HPDE6-E6E7 (cell line): Measurements from ENCODE around the gene SYTL4.

Source experiments
- DNase-seq: peaks from one replicate; pipeline ENCODE4 v3.0.0; 2011; ENCODE audit warnings: missing footprints; ENCODE audit errors: extremely low spot score

The SYTL4 gene

DNA sequence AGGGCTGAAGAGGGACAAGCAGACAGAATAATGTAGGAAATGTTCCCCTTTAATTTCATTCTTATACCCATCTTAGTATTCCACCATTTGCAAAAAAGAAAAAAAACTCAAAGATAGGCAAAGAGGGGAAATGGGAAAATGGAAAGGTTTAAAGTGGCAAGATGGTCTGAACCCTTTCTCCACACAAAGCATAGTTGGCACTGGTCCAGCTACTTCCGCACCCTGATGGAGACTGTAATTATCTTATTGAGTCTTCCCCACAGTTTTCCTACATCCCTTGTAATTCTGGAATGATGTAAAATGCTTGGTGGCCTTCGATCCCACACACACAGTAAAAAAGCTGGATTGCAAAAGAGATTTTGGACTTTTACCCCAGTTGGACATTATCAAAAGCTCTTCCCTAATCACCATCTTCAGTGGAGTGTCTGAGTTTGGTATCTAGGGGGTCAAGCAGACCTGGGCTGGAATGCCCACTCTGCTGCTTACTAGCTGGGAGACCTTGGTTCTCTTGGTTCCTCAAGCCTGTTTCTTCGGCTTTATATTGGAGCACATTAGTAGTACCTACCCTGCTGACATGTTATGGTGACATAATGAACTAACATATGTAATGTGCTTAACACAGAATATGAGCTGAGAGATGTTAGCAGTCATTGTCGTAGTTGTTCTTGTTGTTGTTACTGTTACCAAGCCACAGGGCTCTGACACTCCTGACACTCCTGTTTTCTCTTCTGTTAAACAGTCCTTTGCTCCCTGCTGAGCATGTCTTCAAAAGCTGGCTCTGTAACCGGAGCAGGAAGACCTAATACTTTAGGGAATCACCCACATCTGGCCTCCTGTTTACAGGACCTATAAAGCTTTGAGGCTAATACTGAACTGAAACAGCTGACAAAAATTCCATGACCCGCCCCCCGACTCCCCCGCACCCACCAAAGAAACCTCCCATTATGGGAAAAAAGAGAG, 83.2 kb downstream of the SYTL4 start:
- no peak for DNase-seq

DNA sequence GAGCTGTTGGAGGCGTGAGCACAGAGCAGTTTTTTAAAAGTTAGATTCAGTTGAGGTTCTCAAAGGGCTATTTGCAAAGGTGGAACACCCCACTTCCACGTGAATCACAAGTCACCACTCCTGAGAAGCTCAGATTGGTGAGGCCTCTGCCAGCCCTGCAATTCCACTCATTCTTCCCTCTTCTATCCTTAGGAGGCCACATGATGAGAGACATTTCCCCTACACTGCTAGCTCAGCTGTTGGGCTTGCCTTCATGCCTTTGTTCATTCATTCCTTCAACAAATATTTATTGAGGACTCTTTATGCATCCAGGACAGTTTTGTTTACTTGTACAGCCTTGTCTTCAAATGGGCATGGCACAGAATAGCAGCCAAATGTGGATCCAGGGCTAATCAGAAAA, 84.2 kb downstream of the SYTL4 start:
- DNase-seq = no peak

DNA sequence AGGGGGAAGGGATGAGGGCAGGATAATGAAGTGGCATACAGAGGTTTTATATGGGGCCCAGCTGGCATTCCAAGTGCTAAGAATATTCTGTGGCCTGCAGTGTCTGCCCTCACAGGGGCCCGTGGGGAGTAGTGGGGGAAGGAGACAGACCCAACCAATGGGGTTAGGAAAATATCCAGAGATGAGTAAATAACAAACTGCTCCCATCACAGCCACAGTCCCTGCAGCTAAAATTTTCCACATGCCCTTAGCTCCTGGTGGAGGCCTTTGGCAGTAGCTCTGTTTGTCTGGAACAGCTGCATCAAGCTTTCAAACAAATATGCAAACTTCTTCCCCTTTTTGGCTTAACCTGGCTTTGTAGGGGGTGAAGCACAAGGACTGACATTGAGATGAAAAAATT, 84.8 kb downstream of the SYTL4 start:
- DNase-seq = no peak

DNA sequence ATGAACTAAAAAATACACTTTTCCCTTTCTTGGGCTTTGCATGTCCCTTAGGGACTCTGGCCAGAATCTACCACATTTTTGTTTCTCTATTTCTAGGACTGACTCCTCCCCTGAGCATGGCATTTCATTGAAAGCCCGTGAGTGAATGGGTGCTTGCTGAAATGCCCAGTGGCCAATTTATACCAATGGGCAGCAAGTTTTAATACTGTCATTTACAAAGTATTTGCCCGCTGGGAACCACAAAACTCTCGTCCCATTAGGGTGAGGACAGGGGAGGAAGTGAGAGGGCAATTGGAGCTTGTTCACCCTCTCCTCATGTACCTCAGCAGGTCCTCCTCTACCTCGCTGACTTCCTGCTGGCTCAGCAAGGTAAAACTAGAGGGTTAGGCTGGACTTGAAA, 86.8 kb downstream of the SYTL4 start:
- no peak for DNase-seq

DNA sequence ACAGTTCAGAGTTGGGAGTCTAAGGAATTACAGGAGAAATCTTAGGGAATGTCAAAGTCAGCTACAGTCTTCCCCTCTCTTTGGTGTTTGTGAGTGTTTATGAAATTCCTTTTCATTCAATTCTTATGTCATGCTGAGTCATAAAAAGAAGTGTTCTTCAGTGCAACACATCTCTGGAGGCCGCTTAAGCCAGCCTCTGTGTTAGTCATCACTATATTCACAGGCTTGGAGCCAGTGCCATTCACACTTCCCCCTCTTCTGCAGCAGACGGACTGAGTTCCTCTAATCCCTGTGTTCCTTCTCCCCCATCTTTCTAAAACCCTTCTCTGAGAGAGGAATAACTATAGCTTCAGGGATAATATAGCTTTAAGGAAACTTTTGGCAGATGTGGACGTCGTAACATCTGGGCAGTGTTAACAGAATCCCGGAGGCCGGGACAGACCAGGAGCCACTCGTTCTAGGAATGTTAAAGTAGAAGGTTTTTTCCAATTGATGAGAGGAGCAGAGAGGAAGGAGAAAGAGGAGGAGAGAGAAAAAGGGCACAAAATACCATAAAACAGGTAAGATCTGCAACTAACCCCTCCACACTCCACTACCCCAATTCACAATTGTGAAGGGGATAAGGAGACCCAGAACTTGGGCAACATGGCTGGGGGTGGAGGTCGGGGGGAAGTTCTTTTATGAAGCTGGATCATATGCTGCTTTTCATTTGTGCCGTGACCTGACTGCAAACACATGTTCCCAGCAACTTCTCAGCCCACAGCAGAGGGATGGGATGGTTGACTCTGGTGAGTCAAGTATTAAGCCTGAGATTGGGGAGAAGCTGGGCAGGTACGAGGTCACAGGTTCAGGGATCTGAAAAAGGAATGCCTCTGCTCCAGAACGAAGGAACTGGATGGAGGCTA, 87.7 kb downstream of the SYTL4 start, which contains the start of gene SRPX2:
Gene SRPX2, plus strand, starts transcription at position 244 of the 905 bp plus-strand sequence. CDS start 2,124 bp downstream, outside the sequence.
- DNase-seq = peak; percentile 34

DNA sequence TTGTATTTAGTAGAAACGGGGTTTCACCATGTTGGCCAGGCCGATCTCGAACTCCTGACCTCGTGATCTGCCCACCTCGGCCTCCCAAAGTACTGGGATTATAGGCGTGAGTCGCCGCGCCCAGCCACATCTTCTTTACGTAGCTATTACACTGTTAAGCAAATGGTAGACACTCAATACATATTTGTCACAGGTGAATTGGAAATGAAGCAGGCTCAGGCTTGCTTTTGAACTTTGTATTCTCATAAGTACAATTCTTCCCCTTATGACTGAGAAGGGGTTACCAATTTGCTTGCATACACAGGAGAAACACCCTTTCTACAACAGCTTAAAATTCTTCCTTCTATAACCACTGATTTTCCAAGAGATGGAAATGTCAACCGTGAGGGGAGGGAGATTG, 88.7 kb downstream of the SYTL4 start:
- no peak for DNase-seq

DNA sequence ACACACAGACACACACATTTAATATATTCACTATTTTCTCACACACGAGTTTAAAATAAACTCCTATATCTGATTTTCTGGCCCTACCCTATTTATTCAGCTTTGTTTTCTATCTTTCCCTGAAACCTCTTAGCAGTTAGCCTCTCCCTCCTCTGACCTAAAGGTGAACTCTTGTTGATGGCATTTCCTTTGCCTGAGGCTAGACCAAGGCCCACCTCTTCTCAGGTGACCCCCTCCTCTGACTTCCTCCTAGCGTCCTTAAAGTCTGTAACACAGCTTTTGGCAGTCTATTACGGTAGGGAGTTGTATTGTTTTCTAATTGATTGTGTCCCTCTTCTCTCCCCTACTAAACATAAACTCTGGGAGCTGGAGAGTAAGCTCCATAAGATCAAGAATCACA, 89.6 kb downstream of the SYTL4 start:
- no peak for DNase-seq

DNA sequence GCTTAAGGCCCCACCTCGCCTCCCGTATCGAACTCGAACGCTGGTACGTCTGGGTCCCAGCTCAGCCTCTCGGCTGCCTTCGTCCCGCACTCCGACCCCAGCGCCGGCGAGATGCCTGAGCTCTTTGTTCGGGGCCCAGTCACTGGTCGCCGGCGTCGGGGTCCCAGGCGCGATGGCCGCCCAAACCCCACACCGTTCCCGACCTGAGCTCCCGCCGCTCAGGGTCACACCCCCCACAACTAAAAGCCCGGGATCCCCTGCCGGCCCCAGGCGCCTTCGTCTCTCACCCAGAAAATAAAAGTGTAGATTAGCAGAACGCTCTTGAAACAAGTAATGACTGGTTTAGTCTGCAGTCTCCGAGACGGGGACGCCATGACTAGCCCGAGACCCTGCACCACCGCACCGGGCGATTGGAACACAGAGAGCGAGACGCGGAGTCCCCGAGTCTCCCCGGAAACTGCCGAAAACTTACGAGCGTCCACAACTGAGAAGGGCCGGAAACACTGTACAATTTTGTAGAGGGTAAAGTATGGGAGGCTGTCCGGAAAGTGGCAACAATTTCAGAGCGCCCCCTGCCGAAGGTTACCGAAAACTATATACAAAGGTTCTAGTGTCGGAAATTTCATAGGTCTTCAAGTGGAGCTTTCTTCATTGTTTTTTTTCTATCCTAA, 95.5 kb downstream of the SYTL4 start, which contains the start of gene TSPAN6:
Gene TSPAN6, minus strand, starts transcription at position 486 of the 671 bp plus-strand sequence. Its CDS starts 112 bp downstream, at position 374.
- DNase-seq = peak; percentile 39

DNA sequence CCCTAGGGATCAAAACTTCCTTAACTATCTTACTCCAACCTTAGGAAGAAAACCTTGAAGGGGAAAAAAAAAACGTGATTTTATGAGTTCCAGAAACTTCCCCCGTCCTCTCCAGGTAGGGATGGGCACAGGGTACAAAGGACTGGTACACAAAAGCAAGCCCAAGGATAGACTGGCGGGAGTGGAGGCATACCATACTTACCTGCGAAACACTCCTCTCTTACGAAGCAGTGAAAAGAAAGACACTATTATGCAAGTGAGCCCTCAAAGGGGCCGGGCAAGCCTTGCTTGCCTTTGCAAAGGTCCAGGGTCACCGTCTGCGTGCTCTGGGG, 96.0 kb downstream of the SYTL4 start:
- no peak for DNase-seq

DNA sequence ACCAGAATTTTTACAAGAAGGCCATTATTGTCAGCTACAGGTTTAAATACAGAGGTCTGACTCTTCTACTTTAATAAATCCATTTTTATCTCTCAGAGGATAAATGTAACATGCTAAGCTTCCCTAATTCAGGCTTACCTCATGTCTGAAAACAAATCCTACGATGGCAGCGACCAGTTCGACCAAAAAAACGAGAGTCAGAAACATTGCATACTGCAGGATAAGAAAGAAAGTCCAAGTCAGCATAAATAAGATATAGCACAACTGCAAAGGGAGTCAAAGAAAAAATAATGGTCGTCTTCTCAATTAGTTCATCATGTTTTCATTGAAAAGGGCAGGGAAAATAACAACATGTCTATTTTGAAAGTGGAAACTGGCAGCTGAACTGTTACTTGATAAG, 96.9 kb downstream of the SYTL4 start:
- no peak for DNase-seq

DNA sequence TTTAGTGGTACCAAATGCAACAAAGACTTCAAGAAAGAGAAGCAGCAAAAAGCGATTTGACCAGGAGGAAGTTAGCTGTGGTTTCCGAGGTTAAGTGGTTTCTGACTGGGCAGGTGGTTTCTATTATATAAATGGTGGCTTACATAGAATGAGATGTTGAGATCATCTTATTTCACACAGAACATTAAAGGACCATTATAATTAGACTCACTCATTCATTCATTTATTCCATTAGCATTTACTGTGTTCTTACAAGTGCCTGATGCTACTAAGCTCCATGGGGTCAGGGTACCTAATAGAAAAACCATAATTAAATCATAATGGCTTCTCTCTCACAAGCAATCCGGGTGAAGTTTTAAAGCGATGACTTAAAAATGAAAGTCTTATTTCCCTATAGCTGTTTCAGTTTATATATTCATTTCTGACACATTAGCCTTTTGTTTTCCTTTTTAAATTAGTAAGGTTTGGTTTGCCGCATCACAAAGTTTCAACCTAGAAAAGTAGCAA, 105.9 kb downstream of the SYTL4 start:
- no peak for DNase-seq
